Esophagus squamous epithelium (tissue), 4 donors: ENCODE results near the gene RCVRN.

ENCODE experiments used
- POLR2A ChIP-seq, 4 donors: fragments of 450-650 bp; IDR thresholded peaks; one replicate each; pipeline ENCODE4 v1.6.1; 2017; ENCODE audit warnings: antibody characterized with exemption in 4 of 4, mild to moderate bottlenecking in 4 of 4, moderate library complexity in 3 of 4
- TF ChIP-seq, protein P1 (sequence below), 6 experiments: fragments of 450-650 bp in 4 of 6; fragments of 200-600 bp in 2 of 6; sonication (generic) in 2 of 6; IDR thresholded peaks; one replicate each; pipeline ENCODE4 v1.5.1; 2016 to 2019; ENCODE audit warnings: antibody characterized with exemption in 6 of 6, mild to moderate bottlenecking in 4 of 6, moderate library complexity in 4 of 6

- TF ChIP-seq, protein P1, sequence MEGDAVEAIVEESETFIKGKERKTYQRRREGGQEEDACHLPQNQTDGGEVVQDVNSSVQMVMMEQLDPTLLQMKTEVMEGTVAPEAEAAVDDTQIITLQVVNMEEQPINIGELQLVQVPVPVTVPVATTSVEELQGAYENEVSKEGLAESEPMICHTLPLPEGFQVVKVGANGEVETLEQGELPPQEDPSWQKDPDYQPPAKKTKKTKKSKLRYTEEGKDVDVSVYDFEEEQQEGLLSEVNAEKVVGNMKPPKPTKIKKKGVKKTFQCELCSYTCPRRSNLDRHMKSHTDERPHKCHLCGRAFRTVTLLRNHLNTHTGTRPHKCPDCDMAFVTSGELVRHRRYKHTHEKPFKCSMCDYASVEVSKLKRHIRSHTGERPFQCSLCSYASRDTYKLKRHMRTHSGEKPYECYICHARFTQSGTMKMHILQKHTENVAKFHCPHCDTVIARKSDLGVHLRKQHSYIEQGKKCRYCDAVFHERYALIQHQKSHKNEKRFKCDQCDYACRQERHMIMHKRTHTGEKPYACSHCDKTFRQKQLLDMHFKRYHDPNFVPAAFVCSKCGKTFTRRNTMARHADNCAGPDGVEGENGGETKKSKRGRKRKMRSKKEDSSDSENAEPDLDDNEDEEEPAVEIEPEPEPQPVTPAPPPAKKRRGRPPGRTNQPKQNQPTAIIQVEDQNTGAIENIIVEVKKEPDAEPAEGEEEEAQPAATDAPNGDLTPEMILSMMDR (IDR thresholded peaks at IDR 0.05), result no peak
- TF ChIP-seq POLR2A (IDR thresholded peaks at IDR 0.05), result no peak
Measured at GRCh38 chr17:9862949-9863348, 42.1 kb downstream of the RCVRN start.
